HG03571 (cell line): ENCODE data around the gene DCAF8.

ENCODE experiments used
- ATAC-seq: cut with Tn5 transposase; IDR thresholded peaks from one replicate; pipeline ENCODE4 v1.9.1; 2021; ENCODE audit not compliant: unreplicated experiment

DCAF8 gene

GRCh38 chr1:160227561-160227960 is 34.8 kb downstream of the DCAF8 start:
- no peak for ATAC-seq

- ATAC-seq: no peak
These were observed 35.3 kb downstream of the DCAF8 start for GRCh38 chr1:160227034-160227433.

GRCh38 chr1:160226623-160227022 is 35.7 kb downstream of the DCAF8 start:
- no peak for ATAC-seq

- no peak for ATAC-seq
These were observed 37.0 kb downstream of the DCAF8 start for GRCh38 chr1:160225345-160225744.

GRCh38 chr1:160224606-160225005 is 37.7 kb downstream of the DCAF8 start:
- ATAC-seq: no peak

GRCh38 chr1:160222546-160222945 is 39.8 kb downstream of the DCAF8 start:
- ATAC-seq: no peak

GRCh38 chr1:160221089-160221488 is 41.3 kb downstream of the DCAF8 start:
- no peak for ATAC-seq

GRCh38 chr1:160220301-160220700 is 42.0 kb downstream of the DCAF8 start:
- ATAC-seq: no peak

GRCh38 chr1:160219062-160219929 is 43.1 kb downstream of the DCAF8 start:
- ATAC-seq: no peak

GRCh38 chr1:160217481-160218051 is 44.8 kb downstream of the DCAF8 start:
- ATAC-seq: no peak

GRCh38 chr1:160216301-160216700 is 46.0 kb downstream of the DCAF8 start:
- ATAC-seq: no peak

GRCh38 chr1:160214481-160215140 is 47.7 kb downstream of the DCAF8 start:
- no peak for ATAC-seq

GRCh38 chr1:160211046-160211790 is 51.1 kb downstream of the DCAF8 start:
- no peak for ATAC-seq

- no peak for ATAC-seq
These were observed 51.8 kb downstream of the DCAF8 start for GRCh38 chr1:160210561-160210960.

- no peak for ATAC-seq
These were observed 52.9 kb downstream of the DCAF8 start for GRCh38 chr1:160209321-160210046.

GRCh38 chr1:160208557-160209320 is 53.6 kb downstream of the DCAF8 start:
- ATAC-seq: no peak

- ATAC-seq: no peak
These were observed 54.4 kb downstream of the DCAF8 start for GRCh38 chr1:160207771-160208556.

GRCh38 chr1:160207118-160207650 is 55.2 kb downstream of the DCAF8 start:
- ATAC-seq: no peak
